ENCODE data around the gene HCAR1. TPM values are rescaled to one million over a fixed set of nuclear protein-coding genes. Genes with fewer than 3 reads are reported as not detected.
"Not testable (repeated sequence)": the region's sequence is repeated elsewhere in the genome, so short reads cannot be mapped to it uniquely, and the experiment has no call there.

The HCAR1 gene
- total RNA-seq, 1 experiment from 2014 or later, result not detected

DNA sequence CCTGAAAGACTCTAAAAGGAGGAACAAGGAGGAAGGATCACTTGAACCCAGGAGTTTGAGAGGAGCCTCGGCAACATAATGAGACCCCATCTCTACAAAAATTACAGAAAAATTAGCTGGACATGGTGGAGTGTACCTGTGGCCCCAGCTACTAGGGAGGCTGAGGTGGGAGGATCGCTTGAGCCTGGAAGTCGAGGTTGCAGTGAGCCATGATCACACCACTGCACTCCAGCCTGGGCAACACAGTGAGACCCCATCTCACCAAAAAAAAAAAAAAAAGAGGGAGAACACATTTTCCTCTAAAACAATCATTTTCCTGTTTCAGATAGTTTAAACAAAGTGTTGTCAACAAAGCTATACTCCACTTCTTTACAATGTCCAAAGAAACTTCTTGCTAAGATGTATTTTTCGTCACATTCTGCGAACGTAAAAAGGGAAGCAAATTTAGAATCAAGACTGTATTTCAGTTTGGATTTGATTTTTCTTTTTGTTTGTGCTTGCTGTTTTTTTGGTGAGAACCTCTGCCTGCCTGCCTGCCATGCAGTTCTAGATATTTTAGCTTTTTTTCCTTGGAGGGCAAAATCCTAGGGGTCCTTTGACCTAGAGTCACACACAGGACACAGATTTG, 5.1 kb downstream of the HCAR1 start:
- ChIA-PET POLR2A (interaction anchor here (0.5 to 1.9 kb wide), 7 partner anchors 10 to 227 kb away, joined by 3 to 4 read pairs (median 3); no protein-coding TSS in a partner anchor), CTCF (interaction anchor here (0.6 to 1.9 kb wide), 3 partner anchors 27 to 88 kb away, joined by 4 to 5 read pairs (median 5); no protein-coding TSS in a partner anchor)
- peak overlapping the region; percentile 84 for H3K27ac Mint-ChIP-seq (ENCODE audit: low read depth, unreplicated experiment)
- peaks cover 16% of the 10 kb centered on the region for H3K4me1 Mint-ChIP-seq (ENCODE audit: insufficient read depth, unreplicated experiment)
- TF ChIP-seq, protein P1, sequence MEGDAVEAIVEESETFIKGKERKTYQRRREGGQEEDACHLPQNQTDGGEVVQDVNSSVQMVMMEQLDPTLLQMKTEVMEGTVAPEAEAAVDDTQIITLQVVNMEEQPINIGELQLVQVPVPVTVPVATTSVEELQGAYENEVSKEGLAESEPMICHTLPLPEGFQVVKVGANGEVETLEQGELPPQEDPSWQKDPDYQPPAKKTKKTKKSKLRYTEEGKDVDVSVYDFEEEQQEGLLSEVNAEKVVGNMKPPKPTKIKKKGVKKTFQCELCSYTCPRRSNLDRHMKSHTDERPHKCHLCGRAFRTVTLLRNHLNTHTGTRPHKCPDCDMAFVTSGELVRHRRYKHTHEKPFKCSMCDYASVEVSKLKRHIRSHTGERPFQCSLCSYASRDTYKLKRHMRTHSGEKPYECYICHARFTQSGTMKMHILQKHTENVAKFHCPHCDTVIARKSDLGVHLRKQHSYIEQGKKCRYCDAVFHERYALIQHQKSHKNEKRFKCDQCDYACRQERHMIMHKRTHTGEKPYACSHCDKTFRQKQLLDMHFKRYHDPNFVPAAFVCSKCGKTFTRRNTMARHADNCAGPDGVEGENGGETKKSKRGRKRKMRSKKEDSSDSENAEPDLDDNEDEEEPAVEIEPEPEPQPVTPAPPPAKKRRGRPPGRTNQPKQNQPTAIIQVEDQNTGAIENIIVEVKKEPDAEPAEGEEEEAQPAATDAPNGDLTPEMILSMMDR (IDR thresholded peaks at IDR 0.05; ENCODE audit: unreplicated experiment), result no peak
- no peaks in the 10 kb centered on the region for H3K27me3 Mint-ChIP-seq (ENCODE audit: insufficient read depth, unreplicated experiment)
- intact Hi-C loops (cut with micrococcal nuclease), result no loop called here
- no TSS peak for BruUV-seq (replicated peaks)
- no peak overlapping the region for H3K4me3 Mint-ChIP-seq (ENCODE audit: unreplicated experiment)
- no peaks in the 10 kb centered on the region for H3K36me3 Mint-ChIP-seq (ENCODE audit: insufficient read depth, unreplicated experiment)
- DNase-seq (ENCODE audit: unreplicated experiment), result no peak
- no peaks in the 10 kb centered on the region for H3K9me3 Mint-ChIP-seq (ENCODE audit: unreplicated experiment)

DNA sequence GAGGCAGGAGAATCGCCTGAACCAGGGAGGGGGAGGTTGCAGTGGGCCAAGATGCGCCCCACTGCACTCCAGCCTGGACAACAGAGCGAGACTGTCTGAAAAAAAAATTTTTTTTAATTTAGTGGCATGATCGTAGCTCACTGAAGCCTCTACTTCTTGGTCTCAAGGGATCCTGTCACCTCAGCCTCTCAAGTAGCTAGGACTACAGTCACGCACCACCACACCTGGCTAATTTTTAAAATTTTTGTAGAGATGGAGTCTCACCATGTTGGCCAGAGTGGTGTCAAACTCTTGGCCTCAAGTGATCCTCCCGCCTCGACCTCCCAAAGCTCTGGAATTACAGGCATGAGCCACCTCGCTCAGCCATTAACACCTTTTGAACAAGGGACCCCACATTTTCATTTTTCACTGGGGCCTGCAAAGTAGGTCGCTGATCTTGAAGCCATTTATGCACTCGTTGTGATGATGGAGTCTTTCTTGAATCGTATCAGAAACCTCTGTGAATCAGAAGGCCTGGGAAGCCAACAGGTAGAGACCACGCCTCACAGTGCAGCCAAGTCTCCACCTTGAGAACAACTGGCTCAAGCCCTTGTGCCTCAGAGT, 5.9 kb downstream of the HCAR1 start:
- Mint-ChIP-seq H3K9me3 (ENCODE audit: unreplicated experiment) (no peaks in the 10 kb centered on the region), H3K36me3 (ENCODE audit: insufficient read depth, unreplicated experiment) (no peaks in the 10 kb centered on the region), H3K4me1 (ENCODE audit: insufficient read depth, unreplicated experiment) (peaks cover 16% of the 10 kb centered on the region), H3K27me3 (ENCODE audit: insufficient read depth, unreplicated experiment) (no peaks in the 10 kb centered on the region), H3K27ac (ENCODE audit: low read depth, unreplicated experiment) (no peak overlapping the region), H3K4me3 (ENCODE audit: unreplicated experiment) (no peak overlapping the region)
- intact Hi-C loops (cut with micrococcal nuclease), result no loop called here
- DNase-seq (ENCODE audit: unreplicated experiment), result no peak
- CTCF ChIA-PET, result interaction anchor here (0.6 to 1.9 kb wide), 3 partner anchors 27 to 233 kb away, joined by 3 to 5 read pairs (median 4); no protein-coding TSS in a partner anchor
- BruUV-seq (replicated peaks), result no TSS peak
- TF ChIP-seq, protein P1 (IDR thresholded peaks at IDR 0.05; ENCODE audit: unreplicated experiment), result no peak
- POLR2A ChIA-PET, result interaction anchor here (0.6 to 1.9 kb wide), 5 partner anchors 11 to 226 kb away, joined by 3 to 4 read pairs (median 3); no protein-coding TSS in a partner anchor

DNA sequence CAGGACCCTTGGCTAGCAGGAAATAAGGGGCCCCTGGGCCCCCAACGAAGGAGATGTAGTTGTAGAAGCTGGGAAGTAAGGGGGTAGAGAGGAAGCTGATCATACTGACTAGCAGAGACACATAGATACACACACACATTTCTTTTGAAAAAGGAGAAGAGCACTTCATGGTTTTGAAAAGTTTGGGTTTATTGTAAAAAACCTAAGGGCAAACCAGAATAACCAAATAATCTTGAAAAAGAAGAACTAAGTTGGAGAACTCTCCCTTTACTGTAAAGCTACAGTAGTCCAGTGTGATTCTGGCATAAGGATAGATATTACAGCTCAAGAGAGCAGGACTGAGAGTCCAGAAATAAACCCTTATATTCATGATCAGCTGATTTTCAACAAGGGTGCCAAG, 8.3 kb downstream of the HCAR1 start:
- Mint-ChIP-seq H3K27ac (ENCODE audit: low read depth, unreplicated experiment) (peak overlapping the region; percentile 85), H3K9me3 (ENCODE audit: unreplicated experiment) (no peaks in the 10 kb centered on the region), H3K4me3 (ENCODE audit: unreplicated experiment) (no peak overlapping the region), H3K4me1 (ENCODE audit: insufficient read depth, unreplicated experiment) (peaks cover 16% of the 10 kb centered on the region), H3K36me3 (ENCODE audit: insufficient read depth, unreplicated experiment) (no peaks in the 10 kb centered on the region), H3K27me3 (ENCODE audit: insufficient read depth, unreplicated experiment) (no peaks in the 10 kb centered on the region)
- intact Hi-C loops (cut with micrococcal nuclease), result no loop called here
- TF ChIP-seq, protein P1 (IDR thresholded peaks at IDR 0.05; ENCODE audit: unreplicated experiment), result no peak
- no peak for DNase-seq (ENCODE audit: unreplicated experiment)
- CTCF ChIA-PET, result interaction anchor here (0.6 to 0.8 kb wide), 3 partner anchors 30 to 85 kb away, joined by 3 to 6 read pairs (median 3); partner anchors contain the start of gene DENR
- no TSS peak for BruUV-seq (replicated peaks)
- POLR2A ChIA-PET, result interaction anchor here (0.6 kb wide), 1 partner anchor 13 kb away, joined by 4 read pairs; no protein-coding TSS in a partner anchor

DNA sequence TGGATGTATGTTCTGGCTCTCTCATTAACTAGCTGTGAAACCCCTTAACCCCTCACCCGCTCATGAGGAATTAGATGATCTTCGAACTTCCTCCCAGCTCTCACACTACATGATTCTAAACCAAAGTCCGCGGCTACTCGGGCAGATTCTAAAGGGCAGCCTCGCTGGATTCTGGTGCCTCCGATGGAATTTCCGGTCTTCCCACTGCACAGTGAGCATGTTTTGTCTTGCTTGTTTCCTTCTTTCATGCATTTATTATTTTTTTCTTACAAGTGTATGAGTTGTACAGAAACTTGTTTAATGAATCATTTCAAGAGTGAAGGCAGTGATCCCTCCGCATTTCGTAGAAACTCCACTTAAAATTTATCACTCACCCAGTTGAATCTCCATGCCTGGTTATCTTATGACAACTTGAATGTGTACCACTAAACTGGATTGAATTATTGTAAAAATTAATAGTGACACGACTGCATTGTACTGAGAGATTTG, 9.5 kb downstream of the HCAR1 start:
- no peaks in the 10 kb centered on the region for H3K9me3 Mint-ChIP-seq (ENCODE audit: unreplicated experiment)
- no TSS peak for BruUV-seq (replicated peaks)
- no peaks in the 10 kb centered on the region for H3K36me3 Mint-ChIP-seq (ENCODE audit: insufficient read depth, unreplicated experiment)
- H3K4me3 Mint-ChIP-seq (ENCODE audit: unreplicated experiment), result peak overlapping the region; percentile 5
- TF ChIP-seq, protein P1 (IDR thresholded peaks at IDR 0.05; ENCODE audit: unreplicated experiment), result no peak
- peak overlapping the region; percentile 85 for H3K27ac Mint-ChIP-seq (ENCODE audit: low read depth, unreplicated experiment)
- DNase-seq (ENCODE audit: unreplicated experiment), result peak; percentile 82
- intact Hi-C loops (cut with micrococcal nuclease), result no loop called here
- no peaks in the 10 kb centered on the region for H3K27me3 Mint-ChIP-seq (ENCODE audit: insufficient read depth, unreplicated experiment)
- ChIA-PET POLR2A (interaction anchor here (0.7 to 1.6 kb wide), 7 partner anchors 16 to 253 kb away, joined by 3 to 7 read pairs (median 5); partner anchors contain the start of genes DENR, KNTC1 and RSRC2), CTCF (interaction anchor here (1.0 kb wide), 1 partner anchor 84 kb away, joined by 3 read pairs; no protein-coding TSS in a partner anchor)
- peaks cover 13% of the 10 kb centered on the region for H3K4me1 Mint-ChIP-seq (ENCODE audit: insufficient read depth, unreplicated experiment)

DNA sequence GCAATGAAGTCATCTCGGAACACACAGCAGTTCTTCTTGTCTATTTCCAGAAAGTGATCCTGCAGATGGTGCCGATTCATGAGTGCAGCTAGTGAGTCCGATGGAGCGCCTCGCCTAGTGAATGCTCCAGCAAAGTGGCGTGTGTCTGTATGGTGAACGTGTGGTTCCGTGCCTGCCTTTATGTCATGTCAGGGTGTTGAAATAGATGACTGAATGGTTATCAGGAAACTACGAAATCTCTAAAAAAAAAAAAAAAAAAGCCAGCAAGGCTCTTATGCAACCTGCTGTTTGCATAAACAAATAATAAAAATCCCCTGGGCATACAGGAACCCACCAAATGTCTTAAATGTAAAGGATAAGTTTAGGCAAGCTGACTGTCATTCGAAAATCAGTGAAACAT, 14.0 kb downstream of the HCAR1 start, which contains the start of gene HCAR3:
Gene HCAR3 (minus strand): TSS at position 154 of the 400 bp plus-strand sequence. CDS start 74 bp downstream, at position 80.
- H3K27me3 Mint-ChIP-seq (ENCODE audit: insufficient read depth, unreplicated experiment); intact Hi-C loops (cut with micrococcal nuclease); H3K9me3 Mint-ChIP-seq (ENCODE audit: unreplicated experiment); H3K4me1 Mint-ChIP-seq (ENCODE audit: insufficient read depth, unreplicated experiment); CTCF ChIA-PET; H3K4me3 Mint-ChIP-seq (ENCODE audit: unreplicated experiment); POLR2A ChIA-PET; H3K27ac Mint-ChIP-seq (ENCODE audit: low read depth, unreplicated experiment); H3K36me3 Mint-ChIP-seq (ENCODE audit: insufficient read depth, unreplicated experiment); BruUV-seq (replicated peaks): not testable (repeated sequence)
- DNase-seq (ENCODE audit: unreplicated experiment), result peak; percentile 56

DNA sequence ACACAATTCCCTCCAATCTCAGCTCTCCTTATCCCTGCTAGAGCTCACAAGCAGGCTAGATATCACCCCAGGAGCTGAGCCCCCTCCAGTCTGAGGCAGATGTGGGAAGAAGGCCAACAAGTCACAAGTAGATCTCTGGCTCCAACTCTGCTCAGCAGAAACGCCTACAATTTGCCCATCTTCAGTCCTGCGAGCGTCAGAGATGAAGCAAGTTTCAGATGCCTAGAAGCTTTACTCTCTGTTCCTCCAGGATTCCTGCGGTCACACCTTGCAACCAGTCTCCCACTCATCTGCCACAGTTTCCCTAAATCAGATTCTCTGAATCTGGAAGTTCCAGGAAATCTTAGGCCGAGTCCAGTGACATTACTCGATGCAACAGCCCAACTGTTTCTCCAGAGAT, 15.4 kb downstream of the HCAR1 start:
- H3K9me3 Mint-ChIP-seq (ENCODE audit: unreplicated experiment); BruUV-seq (replicated peaks); POLR2A ChIA-PET: not testable (repeated sequence)

More for the DNA sequence above, 15.4 kb downstream of the HCAR1 start:
- CTCF ChIA-PET; H3K36me3 Mint-ChIP-seq (ENCODE audit: insufficient read depth, unreplicated experiment); H3K4me1 Mint-ChIP-seq (ENCODE audit: insufficient read depth, unreplicated experiment); DNase-seq (ENCODE audit: unreplicated experiment); intact Hi-C loops (cut with micrococcal nuclease); H3K4me3 Mint-ChIP-seq (ENCODE audit: unreplicated experiment); H3K27ac Mint-ChIP-seq (ENCODE audit: low read depth, unreplicated experiment): not testable (repeated sequence)
- peaks cover 17% of the 10 kb centered on the region for H3K27me3 Mint-ChIP-seq (ENCODE audit: insufficient read depth, unreplicated experiment)

Data from MCF 10A (cell line).